DMS153 (cell line): ENCODE results near the gene FTSJ1.
"Not testable (repeated sequence)": the region's sequence is repeated elsewhere in the genome, so short reads cannot be mapped to it uniquely, and the experiment has no call there.

Experiments used
- DNase-seq: peaks from one replicate; lab custom pipeline; 2025; lab: John Stamatoyannopoulos, UW

FTSJ1 gene

GRCh38 chrX:48523682-48524081 lies 47.7 kb downstream of the FTSJ1 start:
- DNase-seq, result no peak

GRCh38 chrX:48525853-48526252 lies 49.9 kb downstream of the FTSJ1 start:
- DNase-seq, result not testable (repeated sequence)

GRCh38 chrX:48530736-48531135 lies 54.7 kb downstream of the FTSJ1 start:
- DNase-seq, result no peak

GRCh38 chrX:48531358-48531959 lies 55.5 kb downstream of the FTSJ1 start:
- DNase-seq, result no peak

- no peak for DNase-seq
Measured at GRCh38 chrX:48532161-48532560, 56.2 kb downstream of the FTSJ1 start.

GRCh38 chrX:48533165-48533564 lies 57.2 kb downstream of the FTSJ1 start:
- DNase-seq, result no peak
